ENCODE measurements around the gene KATNAL1.
"Not testable (repeated sequence)": the region's sequence is repeated elsewhere in the genome, so short reads cannot be mapped to it uniquely, and the experiment has no call there.

Gene KATNAL1

GRCh38 chr13:30211745-30212144 lies 95.6 kb downstream of the KATNAL1 start:
- no peak for DNase-seq (ENCODE audit: low spot score)

DNA sequence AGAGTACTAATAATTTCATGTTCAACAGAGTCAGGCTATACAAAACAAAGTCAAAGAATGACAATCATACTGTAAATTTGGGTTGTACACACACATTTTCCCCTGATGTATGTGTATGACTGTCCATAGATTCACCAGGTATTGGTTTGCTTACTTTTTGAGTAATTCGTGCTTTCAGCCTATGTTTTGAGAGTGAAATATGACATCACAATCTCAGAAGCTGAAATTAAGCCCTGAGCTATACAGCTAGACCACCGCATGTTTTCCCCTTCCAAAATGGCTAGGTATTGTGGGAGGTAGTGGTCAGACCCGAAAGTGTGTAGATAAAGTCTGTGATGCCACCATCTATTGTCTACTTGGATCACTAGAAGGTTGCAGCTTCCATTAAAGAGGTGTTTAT lies 102.8 kb downstream of the KATNAL1 start:
- DNase-seq (ENCODE audit: low spot score): no peak

GRCh38 chr13:30196025-30196424 lies 111.3 kb downstream of the KATNAL1 start:
- no peak for DNase-seq (ENCODE audit: low spot score)

DNA sequence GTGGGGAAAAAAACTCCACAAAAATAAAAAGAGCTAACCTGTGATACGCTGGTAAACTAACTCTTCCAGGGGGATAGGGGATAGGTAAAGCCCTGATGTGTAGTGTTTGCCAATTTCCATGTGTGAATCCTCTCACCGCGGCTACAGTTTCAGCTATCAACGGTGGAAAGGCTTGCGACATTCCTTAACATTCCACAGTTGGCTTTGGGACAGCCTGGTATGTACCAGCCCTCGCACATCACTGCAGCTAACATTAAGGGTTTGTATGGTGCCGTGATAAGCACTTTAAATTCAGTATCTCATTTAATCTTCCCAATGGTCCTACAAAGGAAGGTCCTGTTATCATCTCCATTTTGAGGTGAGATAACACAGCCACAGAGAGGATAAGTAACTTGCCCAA lies 112.4 kb downstream of the KATNAL1 start:
- DNase-seq (ENCODE audit: low spot score): no peak

DNA sequence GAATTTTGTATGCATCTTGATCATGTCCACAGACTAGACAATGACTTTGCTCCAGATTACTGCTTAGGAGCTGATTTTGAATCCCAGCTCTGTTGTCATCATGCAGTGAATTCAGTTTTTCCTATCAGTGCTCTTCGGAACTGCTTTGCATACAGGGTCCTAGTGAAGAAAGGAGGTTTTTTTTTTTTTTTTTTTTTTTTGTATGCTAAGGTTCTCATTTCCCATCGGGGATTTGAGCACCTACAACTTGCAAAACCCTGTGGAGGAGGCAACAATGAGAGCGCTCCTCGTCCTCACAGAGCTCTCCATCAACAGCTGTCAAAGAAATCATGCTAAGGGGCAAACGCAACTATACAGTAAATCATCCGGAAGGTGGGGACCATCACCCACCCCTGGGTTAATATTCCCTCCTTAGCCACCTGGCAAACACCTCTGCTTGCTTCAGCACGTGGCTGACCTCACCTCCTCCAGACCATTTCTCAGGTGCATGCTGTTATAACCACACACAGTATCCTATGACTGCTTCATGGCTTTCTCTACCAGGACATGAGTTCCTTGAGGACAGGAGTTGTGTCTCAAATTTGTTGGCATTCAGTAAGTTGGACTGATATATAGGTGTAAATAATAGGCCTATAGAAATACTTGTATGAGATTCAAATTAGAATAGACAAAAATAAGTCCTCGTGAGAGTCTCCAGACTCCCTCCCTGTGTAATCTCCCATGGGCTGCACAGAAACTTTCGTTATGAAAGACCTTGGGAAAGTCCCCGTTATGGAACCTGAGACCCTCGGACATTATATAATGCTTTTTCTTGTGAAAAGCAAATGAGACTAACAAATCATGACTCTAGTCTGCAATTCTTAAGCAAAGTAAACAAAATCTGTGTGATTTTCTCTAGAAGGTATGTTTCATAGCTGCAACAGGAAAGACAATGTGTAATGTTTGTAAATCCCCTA lies 113.8 kb downstream of the KATNAL1 start:
- no peak for DNase-seq (ENCODE audit: low spot score)

GRCh38 chr13:30192320-30193093 lies 114.8 kb downstream of the KATNAL1 start:
- no peak for DNase-seq (ENCODE audit: low spot score)

- peak; percentile 17 for DNase-seq (ENCODE audit: low spot score)
Measured at GRCh38 chr13:30191491-30192100, 115.8 kb downstream of the KATNAL1 start.

DNA sequence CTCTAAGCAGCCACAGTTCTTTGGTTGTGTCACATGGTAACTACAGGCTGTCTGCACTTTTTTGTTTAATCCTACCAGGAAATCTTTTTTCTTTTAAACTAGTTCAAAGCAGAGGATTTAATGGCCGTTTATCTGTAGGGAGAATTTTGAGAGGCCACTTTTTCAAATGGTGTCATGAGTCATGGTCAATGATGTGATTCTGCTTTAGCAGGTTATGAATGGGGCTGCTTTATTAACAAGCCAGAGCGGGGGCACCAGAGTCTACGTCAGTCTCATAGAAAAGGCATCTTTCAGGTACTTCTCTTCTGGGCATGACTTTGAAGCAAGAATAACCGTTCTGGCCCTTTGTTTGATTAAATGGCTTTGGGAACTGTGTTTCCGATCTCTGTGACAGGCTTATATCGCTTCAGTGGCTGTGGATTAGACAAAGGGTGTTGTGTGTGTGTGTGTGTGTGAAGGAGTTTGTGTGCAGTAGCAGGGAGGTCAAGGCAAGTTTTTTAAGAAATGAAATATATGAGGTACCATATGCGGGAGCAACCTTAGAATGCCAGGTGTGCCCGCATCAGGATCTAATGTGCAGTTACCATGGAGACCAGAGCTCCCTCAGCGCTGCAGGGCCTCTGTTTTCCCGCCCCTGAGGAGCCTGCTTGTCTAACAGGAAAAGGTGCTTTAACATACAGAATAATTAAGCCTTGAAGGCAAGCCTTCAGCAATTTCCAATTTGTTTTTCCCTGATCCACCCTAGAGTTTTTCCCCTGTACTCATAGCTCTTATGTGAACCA lies 120.5 kb downstream of the KATNAL1 start:
- no peak for DNase-seq (ENCODE audit: low spot score)

DNA sequence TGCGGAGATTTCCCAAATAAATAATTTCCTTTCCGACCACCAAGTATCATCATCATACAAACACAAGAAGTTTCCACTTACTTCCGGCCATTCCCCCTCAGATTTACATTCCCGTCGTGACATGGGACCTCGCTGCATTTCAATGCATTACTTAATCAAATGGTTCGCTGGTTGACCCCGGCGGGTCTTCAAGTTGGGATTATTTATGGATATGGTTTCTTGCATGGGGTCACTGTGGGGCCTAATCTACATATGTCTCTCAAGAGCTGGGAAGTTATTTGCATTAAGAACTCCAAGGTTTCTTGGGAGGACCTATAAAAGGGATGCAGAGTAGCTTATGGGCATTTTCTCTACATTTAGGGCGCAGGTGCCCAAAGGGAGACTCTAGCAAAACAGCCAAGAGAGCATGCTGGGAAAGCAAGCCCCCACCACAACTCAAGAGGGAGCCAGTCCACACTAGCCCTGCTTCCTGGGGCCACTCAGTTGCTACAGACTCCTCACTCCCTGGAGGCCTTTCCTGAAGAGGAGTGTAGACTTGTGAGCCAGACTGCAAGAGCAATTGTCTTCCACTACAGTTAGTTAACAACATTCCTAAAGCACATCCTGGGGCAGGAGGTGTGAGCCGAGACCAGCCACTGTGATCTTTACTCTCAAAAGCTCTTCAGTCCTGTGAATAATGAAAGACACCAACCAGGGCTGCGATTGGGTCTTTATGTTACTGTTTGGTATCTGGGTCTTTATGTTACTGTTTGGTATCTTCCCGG lies 125.3 kb downstream of the KATNAL1 start:
- DNase-seq (ENCODE audit: low spot score): no peak

DNA sequence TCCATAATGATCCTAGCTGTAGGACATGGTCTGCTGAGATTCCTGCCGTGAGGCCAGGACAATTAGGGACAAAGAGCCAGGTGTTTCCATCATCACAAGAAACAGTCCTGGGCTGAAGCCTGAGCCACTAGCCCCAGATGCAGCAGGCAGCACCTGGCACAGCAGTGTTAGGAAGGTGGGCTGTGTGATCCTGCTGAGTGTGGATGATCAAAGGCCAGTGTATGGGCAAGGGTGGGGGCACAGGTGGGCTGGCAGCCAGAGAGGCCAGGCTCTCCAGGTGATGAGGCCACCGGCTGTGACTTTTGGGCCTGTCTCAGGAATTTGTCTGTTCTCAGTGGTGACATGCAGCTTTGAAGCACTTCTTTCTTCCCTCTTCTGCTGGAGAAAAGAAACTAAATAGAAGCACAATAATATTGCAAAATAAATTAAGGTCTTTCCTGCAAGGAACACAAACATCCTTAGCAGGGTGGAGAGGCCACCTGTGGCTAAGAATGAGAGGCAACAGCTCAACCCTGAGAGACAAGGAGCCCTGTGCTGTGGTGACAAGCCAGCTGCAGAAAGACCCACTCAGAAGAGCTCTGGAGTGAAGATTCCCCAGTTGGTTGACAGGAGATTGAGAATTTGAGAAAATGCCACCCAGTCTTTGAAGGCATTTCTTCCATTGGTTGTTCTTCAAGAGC lies 127.6 kb downstream of the KATNAL1 start:
- DNase-seq (ENCODE audit: low spot score): no peak

DNA sequence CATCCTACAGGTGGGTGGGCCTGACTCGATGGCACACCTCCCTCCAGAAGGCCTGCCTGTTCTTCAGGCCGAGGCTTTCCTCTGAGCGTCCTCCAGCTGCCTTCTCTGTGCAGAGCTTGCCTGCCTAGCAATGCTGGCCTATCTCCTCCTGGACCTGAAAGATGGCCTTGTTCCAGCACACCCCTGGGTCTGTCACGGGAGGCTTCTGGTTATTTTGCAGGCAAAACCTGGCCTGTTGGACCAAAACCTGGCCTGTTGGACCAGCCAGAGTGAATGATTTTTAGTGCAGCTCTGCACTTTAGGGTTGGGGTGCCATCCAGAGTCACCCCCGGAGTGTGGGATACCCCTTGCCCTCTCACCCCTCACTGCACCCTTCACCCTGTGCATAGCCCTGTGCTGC lies 128.4 kb downstream of the KATNAL1 start:
- no peak for DNase-seq (ENCODE audit: low spot score)

- DNase-seq (ENCODE audit: low spot score): no peak
Measured at GRCh38 chr13:30175166-30175565, 132.2 kb downstream of the KATNAL1 start.

DNA sequence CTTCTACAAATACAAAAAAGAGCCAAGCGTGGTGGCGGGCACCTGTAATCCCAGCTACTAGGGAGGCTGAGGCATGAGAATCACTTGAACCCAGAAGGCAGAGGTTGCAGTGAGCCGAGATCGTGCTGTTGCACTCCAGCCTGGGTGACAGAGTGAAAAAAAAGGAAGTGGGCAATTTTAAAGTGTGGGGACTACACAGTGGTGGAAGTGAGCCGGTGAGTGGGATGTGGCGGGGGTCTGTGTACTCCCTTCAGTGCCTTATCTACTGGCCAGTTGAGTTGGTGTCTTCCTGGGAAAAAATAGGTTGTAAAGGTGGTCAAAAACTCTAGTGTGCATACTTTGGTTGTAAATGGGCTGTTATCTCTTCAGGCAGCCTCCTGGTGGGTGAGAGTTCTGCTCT lies 133.1 kb downstream of the KATNAL1 start:
- not testable (repeated sequence) for DNase-seq (ENCODE audit: low spot score)

DNA sequence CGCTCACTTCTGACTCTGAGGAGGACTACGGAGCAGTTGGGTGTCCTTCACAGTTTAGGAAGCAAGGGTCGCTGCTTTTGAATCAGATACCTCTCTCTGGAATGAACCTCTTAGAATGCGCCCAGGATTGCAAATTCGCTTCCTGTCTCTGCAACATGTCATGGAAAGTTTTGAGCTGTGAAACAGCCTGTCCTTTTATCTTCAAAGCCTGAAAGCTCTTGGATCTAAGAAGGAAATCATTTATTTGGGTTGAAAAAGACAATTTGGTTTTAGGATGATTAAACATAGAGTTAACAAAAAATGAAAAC lies 134.1 kb downstream of the KATNAL1 start:
- no peak for DNase-seq (ENCODE audit: low spot score)

- DNase-seq (ENCODE audit: low spot score): peak; percentile 48
Measured at GRCh38 chr13:30172593-30173302, 134.6 kb downstream of the KATNAL1 start.

GRCh38 chr13:30170569-30170968 lies 136.8 kb downstream of the KATNAL1 start:
- no peak for DNase-seq (ENCODE audit: low spot score)

DNA sequence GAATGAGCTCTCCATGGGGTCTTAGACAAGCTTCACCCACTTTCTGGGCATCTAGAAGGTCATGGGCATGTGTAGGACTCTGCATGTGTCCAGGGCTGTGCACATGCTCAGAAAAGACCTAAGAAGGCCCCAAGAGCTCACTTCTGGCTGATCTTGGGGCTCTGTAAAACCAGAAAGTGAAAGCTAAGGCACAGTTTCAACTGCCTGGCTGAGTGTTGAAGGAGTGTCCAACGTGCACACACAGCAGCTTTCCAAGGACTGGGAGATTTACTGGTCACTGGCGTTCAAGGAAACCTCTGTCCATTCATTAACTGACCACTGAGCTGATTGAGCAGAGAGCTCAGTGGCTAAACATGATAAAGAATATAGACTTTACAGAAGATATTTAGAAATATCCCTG lies 137.9 kb downstream of the KATNAL1 start:
- DNase-seq (ENCODE audit: low spot score): no peak

DNA sequence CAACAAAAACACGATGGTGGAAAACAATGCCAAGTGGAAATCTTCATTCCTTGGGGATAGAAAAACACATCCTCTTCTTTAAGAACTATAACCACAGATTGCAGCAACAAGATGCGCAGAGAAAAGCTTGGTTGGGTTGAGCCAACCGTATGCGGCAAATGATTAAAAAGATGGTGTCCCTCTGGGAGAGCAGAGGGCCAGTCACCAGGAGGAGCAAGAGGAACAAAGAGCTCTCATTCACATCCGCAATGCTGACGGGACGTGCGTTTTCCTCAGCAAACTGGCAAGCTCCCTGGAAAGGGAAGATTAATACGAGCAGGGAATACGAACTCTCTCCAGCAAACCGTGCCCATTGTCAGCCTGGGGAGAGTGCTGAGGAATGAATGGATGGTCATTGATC lies 141.6 kb downstream of the KATNAL1 start:
- DNase-seq (ENCODE audit: low spot score): no peak

DNA sequence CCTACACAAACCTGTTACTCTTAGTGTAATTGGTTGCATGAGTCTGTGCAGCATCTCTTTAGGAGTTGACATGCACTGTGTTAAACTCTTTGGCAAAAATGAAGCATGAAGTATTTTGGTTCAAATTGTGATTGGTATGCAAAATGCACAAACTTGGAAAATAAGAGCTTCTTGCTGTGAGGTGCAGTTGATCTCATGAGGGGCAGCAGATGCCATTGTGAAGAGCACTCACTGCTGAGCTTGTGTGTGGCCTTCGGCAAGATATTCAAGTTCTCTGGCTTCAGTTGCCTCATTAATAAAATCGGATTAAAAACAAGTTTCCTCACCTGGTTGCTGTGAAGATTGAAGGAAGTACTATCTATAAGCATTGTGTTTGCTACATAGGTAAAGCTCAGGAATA lies 142.3 kb downstream of the KATNAL1 start:
- no peak for DNase-seq (ENCODE audit: low spot score)

DNA sequence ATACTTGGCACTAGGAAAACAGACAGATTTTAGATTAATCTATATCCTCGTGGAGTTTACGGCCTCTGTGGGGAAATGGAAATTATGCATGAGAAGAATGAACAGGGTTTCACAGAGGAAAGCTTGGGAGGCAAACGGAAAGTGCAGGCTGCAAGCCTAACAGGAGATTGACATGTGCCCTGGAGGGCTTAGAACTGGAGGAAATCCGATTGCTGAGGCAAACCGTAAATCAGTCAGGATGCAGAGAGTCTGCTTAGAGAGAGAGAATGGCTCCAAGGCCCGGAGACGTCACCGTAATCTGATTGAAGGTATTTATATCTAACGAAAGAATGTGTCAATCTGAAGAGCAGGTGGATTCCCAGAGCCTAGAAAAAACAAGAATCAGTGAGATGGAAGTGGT lies 143.2 kb downstream of the KATNAL1 start:
- DNase-seq (ENCODE audit: low spot score): no peak

Measured in GM03348 (cell line).